ENCODE results near the gene ZNF70.

DNA sequence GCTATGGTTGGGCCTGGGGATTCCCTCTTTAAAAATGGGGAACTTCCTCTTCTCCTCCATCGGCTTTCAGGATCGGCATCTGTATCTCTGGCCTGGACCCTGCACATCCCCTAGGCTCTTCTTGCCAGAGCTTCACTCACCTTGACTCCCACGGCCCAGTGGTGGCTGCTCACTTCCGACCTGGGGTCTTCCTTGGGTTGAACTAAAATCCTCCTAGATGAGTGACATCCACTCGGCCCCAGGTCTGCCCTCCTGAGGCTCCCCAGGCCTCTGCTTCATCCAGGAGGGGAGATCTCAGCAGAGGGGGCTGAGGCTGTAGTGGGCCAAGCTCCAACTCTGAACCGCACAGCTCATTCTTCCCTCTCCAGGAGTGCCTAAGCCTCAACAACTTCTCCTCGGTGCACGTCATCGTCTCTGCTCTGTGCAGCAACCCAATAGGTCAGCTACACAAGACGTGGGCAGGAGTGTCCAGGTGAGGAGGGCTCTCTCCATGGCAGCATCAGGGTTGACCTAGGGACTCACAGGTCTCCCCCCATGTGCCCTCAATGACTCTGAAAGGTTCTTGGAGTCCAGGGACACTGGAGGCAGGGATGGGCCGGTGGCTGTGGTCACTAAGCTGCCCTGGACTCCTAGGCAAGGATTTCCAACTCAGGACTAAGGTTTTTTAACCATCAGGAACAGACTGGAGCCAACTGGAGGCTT is 56.8 kb downstream of the ZNF70 start:
- TF ChIP-seq, protein P1, sequence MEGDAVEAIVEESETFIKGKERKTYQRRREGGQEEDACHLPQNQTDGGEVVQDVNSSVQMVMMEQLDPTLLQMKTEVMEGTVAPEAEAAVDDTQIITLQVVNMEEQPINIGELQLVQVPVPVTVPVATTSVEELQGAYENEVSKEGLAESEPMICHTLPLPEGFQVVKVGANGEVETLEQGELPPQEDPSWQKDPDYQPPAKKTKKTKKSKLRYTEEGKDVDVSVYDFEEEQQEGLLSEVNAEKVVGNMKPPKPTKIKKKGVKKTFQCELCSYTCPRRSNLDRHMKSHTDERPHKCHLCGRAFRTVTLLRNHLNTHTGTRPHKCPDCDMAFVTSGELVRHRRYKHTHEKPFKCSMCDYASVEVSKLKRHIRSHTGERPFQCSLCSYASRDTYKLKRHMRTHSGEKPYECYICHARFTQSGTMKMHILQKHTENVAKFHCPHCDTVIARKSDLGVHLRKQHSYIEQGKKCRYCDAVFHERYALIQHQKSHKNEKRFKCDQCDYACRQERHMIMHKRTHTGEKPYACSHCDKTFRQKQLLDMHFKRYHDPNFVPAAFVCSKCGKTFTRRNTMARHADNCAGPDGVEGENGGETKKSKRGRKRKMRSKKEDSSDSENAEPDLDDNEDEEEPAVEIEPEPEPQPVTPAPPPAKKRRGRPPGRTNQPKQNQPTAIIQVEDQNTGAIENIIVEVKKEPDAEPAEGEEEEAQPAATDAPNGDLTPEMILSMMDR (IDR thresholded peaks at IDR 0.05) = no peak
- no peak for TF ChIP-seq POLR2A (IDR thresholded peaks at IDR 0.05)

Measured in adrenal gland (tissue), 5 donors.